Adrenal gland (tissue), 5 donors: ENCODE data around the gene LMTK2.

Source experiments
- POLR2A ChIP-seq, 2 donors: fragments of 450-650 bp; IDR thresholded peaks; one replicate each; pipeline ENCODE4 v1.6.1; 2017; ENCODE audit warnings: antibody characterized with exemption in 2 of 2, mild to moderate bottlenecking in 2 of 2, moderate library complexity in 1 of 2
- TF ChIP-seq, protein P1 (sequence below), 6 experiments: fragments of 450-650 bp in 4 of 6; fragments of 200-600 bp in 2 of 6; sonication (generic) in 1 of 6; IDR thresholded peaks; 1 replicate in 5 of 6; 2 replicates in 1 of 6; pipeline versions ENCODE4 v1.5.1 to v1.8.0; 2016 to 2021; ENCODE audit warnings: antibody characterized with exemption in 6 of 6, mild to moderate bottlenecking in 2 of 6, moderate library complexity in 1 of 6
- donor health status: DM: no; HTN: no; CAD: no.

DNA sequence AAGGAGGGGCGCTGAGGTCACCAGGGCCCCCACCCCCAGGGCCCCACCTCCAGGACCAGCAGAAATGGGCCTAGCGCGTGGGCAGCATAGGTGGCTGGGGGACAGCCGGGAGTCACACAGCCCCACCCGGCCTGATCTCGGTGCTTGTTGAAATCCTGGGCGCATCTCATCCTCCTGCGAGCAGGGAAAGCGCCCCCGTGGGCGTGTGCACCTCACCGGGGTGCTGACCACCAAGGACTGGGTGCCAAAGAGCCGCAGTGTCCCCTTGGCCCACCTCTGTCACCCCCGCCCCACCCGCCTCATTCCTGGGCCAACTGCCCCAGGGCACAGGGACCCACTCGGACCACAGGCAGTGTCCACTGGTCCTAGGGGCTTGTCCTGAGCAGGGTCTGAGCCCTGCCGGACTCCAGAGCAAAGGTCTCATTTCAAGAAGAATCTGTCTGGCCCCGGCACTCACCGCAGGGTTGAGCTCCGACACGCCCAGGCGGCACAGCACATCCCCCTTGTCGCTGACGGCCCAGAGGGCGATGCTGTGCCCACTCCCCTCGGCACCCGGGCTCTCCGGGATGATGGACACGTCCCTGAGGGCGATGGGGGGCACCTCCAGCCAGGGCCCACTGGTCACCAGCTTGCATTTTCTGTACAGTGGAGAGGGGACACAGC is 116.0 kb downstream of the LMTK2 start:
- TF ChIP-seq, protein P1, sequence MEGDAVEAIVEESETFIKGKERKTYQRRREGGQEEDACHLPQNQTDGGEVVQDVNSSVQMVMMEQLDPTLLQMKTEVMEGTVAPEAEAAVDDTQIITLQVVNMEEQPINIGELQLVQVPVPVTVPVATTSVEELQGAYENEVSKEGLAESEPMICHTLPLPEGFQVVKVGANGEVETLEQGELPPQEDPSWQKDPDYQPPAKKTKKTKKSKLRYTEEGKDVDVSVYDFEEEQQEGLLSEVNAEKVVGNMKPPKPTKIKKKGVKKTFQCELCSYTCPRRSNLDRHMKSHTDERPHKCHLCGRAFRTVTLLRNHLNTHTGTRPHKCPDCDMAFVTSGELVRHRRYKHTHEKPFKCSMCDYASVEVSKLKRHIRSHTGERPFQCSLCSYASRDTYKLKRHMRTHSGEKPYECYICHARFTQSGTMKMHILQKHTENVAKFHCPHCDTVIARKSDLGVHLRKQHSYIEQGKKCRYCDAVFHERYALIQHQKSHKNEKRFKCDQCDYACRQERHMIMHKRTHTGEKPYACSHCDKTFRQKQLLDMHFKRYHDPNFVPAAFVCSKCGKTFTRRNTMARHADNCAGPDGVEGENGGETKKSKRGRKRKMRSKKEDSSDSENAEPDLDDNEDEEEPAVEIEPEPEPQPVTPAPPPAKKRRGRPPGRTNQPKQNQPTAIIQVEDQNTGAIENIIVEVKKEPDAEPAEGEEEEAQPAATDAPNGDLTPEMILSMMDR (IDR thresholded peaks at IDR 0.05): no peak
- TF ChIP-seq POLR2A (IDR thresholded peaks at IDR 0.05): no peak
